Thoracic aorta (tissue), 2 donors: ENCODE measurements around the gene TBC1D8B. TPM values are rescaled to one million over a fixed set of nuclear protein-coding genes. Genes with fewer than 3 reads are reported as not detected.
A peak's percentile ranks its signal among the peaks of the same experiment; 100 is the strongest.
"Not testable (repeated sequence)": the region's sequence is repeated elsewhere in the genome, so short reads cannot be mapped to it uniquely, and the experiment has no call there.

Experiments
- ATAC-seq: fragments of 150-250 bp; one replicate; pipeline ENCODE4 v1.8.0; 2017; ENCODE audit warnings: low read depth; ENCODE audit not compliant: insufficient number of reproducible peaks, low FRiP score
- DNase-seq: peaks from one replicate; pipeline ENCODE4 v3.0.0-alpha.2; 2020; ENCODE audit warnings: low spot score
- H3K27ac ChIP-seq, 2 donors: fragments of 200-600 bp; sonication (generic); 1 replicate in 1 of 2; 2 replicates in 1 of 2; pipeline ENCODE4 v1.5.1; 2016; ENCODE audit warnings: mild to moderate bottlenecking in 2 of 2, moderate library complexity in 2 of 2
- H3K27me3 ChIP-seq: fragments of 200-600 bp; sonication (generic); replicated peaks from 2 replicates; pipeline ENCODE4 v1.6.0; 2016; ENCODE audit warnings: mild to moderate bottlenecking; ENCODE audit not compliant: insufficient read depth
- H3K36me3 ChIP-seq: fragments of 200-600 bp; sonication (generic); one replicate; pipeline ENCODE4 v1.5.1; 2016
- H3K4me1 ChIP-seq, 2 donors: fragments of 200-600 bp; sonication (generic); 1 replicate in 1 of 2; 2 replicates in 1 of 2; pipeline versions ENCODE4 v1.5.1 to v1.6.0; 2016; ENCODE audit warnings: low read depth in 2 of 2, mild to moderate bottlenecking in 1 of 2; ENCODE audit not compliant: control insufficient read depth in 1 of 2
- H3K4me3 ChIP-seq: fragments of 200-600 bp; sonication (generic); 2 replicates; pipeline ENCODE4 v1.5.1; 2016; ENCODE audit warnings: mild to moderate bottlenecking
- H3K9me3 ChIP-seq: fragments of 200-600 bp; sonication (generic); 2 replicates; pipeline ENCODE4 v1.5.1; 2016
- CTCF ChIP-seq: fragments of 200-600 bp; sonication (generic); IDR thresholded peaks from one replicate; pipeline ENCODE4 v1.5.1; 2019; ENCODE audit warnings: antibody characterized with exemption
- total RNA-seq, 2 donors: library from RNA; depleted of rRNA; stranded (reverse); fragments of >200 nt; gene quantifications; one replicate each; pipeline versions ENCODE4 v1.1.0 to v1.2.3, GENCODE V29; 2016

Gene TBC1D8B
- total RNA-seq, result 10 to 100 TPM in 1 of 2 donors, 1 to 10 TPM in 1; 7.9 to 16.9 TPM

- H3K36me3 ChIP-seq, result no peaks in the 10 kb centered on the region
- H3K4me3 ChIP-seq, result peak within 1 kb of the TSS; percentile 83
- no peaks in the 10 kb centered on the region for H3K27me3 ChIP-seq
- no peaks in the 10 kb centered on the region for H3K9me3 ChIP-seq
- ATAC-seq (peak; percentile 98), DNase-seq (peak; percentile 15)
- no peak for TF ChIP-seq CTCF
- H3K27ac ChIP-seq, result peak within 1 kb of the TSS in 1 of 2 donors; percentile 34
- no peaks in the 10 kb centered on the region for H3K4me1 ChIP-seq
These were observed at the start of gene TBC1D8B for GRCh38 chrX:106802388-106803275. TSS of gene TBC1D8B (plus strand) at chrX:106802673. CDS start at chrX:106802854, 181 bp downstream.

GRCh38 chrX:106769288-106769687 is 33.2 kb upstream of the TBC1D8B start:
- not testable (repeated sequence) for ATAC-seq, H3K36me3 ChIP-seq, DNase-seq, H3K4me3 ChIP-seq, H3K9me3 ChIP-seq, H3K27ac ChIP-seq, H3K27me3 ChIP-seq, H3K4me1 ChIP-seq

GRCh38 chrX:106774981-106775380 is 27.5 kb upstream of the TBC1D8B start:
- TF ChIP-seq CTCF, result no peak
- H3K27me3 ChIP-seq, result no peaks in the 10 kb centered on the region

GRCh38 chrX:106780264-106780663 is 22.2 kb upstream of the TBC1D8B start:
- Histone ChIP-seq H3K9me3 (no peaks in the 10 kb centered on the region), H3K36me3 (no peaks in the 10 kb centered on the region), H3K27me3 (no peaks in the 10 kb centered on the region), H3K4me1 (no peaks in the 10 kb centered on the region), H3K4me3 (no peak overlapping the region), H3K27ac (no peak overlapping the region)
- DNase-seq (no peak), ATAC-seq (no peak)
- no peak for TF ChIP-seq CTCF

More at GRCh38 chrX:106774981-106775380, 27.5 kb upstream of the TBC1D8B start:
- DNase-seq (no peak), ATAC-seq (no peak)
- no peaks in the 10 kb centered on the region for H3K36me3 ChIP-seq
- H3K9me3 ChIP-seq, result no peaks in the 10 kb centered on the region
- H3K4me1 ChIP-seq, result no peaks in the 10 kb centered on the region
- H3K27ac ChIP-seq, result no peak overlapping the region
- H3K4me3 ChIP-seq, result no peak overlapping the region

- ATAC-seq, result no peak
- H3K4me3 ChIP-seq, result no peak overlapping the region
- H3K27me3 ChIP-seq, result no peaks in the 10 kb centered on the region
- no peak for TF ChIP-seq CTCF
- no peak for DNase-seq
- H3K27ac ChIP-seq, result no peak overlapping the region
- H3K36me3 ChIP-seq, result no peaks in the 10 kb centered on the region
- H3K9me3 ChIP-seq, result no peaks in the 10 kb centered on the region
- H3K4me1 ChIP-seq, result no peaks in the 10 kb centered on the region
These were observed 21.7 kb upstream of the TBC1D8B start for GRCh38 chrX:106780664-106781377.
